NCI-H2227 treated with DMSO at 0.1 percent for 48 hours (cell line): ENCODE data around the gene RETREG2.
A peak's percentile ranks its signal among the peaks of the same experiment; 100 is the strongest.

Experiments used
- DNase-seq: peaks from one replicate; lab custom pipeline; 2025; lab: John Stamatoyannopoulos, UW

RETREG2 gene

DNA sequence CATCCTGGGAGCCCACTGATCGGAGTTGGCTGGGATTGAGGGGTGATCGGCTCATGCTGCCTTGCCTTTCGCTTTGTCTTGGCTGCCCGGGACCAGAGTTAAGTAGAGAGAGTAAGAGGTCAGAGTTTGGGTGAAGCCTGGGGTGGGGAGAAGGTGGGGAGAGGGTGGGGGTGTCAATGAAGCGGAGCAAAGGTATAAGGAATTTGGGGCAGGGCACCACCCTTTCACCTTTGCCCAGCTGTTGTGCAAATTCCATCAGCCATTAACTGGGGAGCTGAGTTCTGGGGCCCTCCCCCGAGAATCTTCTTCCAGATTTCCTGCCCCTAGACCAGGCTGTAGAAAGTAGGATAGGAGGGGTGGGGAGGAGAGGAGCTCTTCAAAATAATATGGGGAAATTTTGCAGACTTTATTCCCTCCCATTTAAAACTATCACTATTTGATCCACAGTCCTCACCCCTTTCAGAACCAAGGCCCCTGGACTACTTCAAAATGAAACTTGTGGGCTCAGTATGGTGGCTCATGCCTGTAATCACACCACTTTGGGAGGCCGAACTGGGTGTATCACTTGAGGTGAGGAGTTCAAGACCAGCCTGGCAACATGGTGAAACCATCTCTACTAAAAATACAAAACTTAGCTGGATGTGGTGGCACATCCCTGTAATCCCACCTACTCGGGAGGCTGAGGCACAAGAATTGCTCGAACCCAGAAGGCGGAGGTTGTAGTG, 8.0 kb upstream of the RETREG2 start, which contains the start of gene SLC23A3:
SLC23A3 (minus strand) TSS at position 100 of the 725 bp plus-strand sequence; CDS start at position 55, 45 bp downstream.
- DNase-seq, result no peak

DNA sequence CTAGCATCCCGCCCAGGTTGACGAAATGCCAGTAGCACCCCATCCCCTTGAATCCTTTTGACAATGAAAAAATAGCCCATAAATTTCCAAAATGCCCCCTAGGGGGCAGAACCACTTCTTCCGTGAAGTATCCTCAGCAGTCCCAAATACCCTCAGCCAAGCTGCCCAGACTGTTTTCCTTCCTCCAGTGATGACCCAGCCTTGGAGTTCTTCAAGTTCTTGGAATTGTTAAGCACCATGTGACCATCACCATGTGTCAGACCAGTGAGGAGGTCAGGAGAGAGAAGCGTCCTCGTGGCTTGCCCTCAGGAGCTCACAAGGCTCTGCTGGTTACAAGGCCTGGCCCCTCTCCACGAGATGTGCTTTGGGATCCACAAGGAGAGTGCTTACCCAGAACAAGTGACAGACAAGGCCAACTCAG, 6.8 kb upstream of the RETREG2 start:
- DNase-seq, result peak; percentile 13

DNA sequence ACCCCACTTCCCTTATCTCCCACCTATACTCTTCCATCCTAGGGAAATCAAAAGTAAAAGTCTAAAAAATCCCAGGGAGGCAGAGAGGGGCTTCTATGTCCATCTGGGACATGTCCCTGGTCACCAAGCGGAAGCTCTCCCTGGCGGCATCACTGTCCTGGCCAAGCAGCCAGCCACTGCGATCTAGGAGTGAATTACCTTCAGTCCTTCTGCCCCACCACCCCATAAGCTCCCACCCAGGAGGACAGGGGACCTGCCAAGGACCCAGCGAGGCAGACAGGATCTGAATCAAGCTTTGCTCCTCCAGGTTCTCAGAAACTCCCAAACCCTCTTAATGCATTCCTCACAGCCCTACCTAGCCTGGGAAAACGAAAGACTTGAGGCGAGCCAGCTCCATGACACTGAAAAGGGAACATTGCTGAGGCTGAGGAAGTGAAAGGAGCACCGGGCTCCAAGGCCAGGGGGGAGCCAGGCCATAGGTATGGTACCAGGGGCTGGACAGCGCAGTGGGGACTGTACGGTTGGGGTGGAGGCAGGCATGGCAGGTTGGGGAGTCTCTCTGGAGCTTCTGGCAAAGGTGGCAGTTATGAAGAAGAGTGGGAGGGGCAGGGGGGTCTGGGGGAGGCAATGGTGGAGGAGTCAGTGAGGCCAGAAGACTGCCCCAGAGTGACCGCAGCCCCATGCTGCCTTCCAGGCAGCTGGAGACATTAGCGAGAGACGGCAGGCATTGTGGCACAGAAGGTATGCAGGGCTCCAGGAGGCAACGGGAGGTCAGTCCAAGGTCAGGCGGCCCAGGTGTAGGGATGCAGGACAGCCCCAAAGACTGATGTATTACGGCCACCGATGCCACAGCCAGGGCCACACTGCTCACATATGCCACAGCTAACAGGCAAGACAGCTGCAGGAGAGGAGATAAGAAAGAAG, 5.6 kb upstream of the RETREG2 start:
- no peak for DNase-seq

DNA sequence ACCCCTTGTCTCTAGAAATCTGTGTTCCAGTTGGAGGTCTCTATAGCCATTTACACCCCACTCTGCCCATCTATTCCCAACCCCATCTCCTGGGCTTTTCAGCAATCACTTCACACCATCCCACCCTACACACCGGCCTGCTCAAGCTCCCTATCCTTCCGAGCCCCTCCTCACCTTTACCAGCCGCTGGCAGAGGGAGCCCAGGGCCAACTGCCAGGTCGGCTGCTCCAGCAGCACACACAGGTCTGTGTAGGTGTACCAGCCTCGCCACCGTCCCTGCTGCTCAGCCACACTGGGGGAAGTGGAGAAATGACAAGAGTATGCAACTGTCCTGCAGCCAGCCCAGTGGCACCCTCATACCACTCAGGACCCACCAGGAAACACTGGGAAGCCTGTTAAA, 4.9 kb upstream of the RETREG2 start:
- no peak for DNase-seq

DNA sequence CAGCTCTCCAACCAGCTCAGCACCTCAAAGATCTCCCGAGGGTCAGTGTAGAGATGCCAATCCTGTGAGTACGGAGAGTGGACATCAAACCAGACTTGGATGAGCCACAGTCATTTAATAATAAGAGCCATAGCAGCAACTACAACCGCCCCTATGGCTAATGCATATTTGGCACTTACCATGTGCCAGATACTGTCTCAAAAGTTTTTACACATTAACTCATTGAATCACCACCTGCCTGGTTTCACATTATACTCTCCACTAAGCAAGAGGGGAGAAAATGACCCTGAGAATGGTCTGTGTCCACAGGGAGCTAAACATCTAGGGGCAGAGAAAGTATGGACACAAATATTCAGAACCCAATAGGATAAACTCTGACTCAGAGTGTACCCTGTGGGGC, 3.9 kb upstream of the RETREG2 start:
- no peak for DNase-seq

DNA sequence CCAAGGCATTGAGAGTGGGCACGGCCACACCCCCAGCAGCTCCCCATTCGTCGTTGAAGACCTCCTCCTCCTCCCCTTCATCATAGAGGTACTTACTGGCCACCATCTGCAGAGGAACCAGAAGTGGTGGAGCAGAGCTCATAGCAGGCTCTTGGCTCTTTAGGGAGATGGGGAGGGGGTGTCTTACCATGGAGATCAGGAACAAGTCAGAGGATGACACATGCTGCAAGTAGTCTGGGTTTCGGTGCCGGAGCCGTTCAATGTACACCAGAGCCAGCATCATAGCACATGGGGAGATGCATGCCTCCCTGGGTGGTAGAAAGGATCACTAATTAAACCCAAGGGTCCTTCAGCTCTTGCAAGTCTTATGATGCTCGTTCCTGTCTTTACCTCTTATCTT, 3.3 kb upstream of the RETREG2 start:
- DNase-seq, result no peak

DNA sequence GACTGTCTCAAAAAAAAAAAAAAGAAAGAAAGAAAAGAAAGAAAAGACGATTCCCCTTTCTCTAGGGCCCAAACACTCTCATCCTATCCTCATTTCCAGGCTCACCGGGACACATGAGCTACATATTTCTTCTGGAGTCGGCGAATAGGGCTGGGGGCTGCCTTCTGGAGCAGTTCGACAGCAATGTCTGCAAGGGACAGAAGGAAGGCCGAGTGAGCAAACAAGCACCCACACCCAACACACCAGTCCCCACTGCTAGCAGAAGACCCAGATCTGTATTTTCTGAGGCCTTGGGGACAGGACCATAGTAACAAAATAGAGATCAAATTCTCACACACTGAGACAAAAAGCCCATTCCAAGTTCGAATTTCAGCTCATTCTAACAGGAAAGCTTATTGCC, 2.6 kb upstream of the RETREG2 start:
- no peak for DNase-seq

DNA sequence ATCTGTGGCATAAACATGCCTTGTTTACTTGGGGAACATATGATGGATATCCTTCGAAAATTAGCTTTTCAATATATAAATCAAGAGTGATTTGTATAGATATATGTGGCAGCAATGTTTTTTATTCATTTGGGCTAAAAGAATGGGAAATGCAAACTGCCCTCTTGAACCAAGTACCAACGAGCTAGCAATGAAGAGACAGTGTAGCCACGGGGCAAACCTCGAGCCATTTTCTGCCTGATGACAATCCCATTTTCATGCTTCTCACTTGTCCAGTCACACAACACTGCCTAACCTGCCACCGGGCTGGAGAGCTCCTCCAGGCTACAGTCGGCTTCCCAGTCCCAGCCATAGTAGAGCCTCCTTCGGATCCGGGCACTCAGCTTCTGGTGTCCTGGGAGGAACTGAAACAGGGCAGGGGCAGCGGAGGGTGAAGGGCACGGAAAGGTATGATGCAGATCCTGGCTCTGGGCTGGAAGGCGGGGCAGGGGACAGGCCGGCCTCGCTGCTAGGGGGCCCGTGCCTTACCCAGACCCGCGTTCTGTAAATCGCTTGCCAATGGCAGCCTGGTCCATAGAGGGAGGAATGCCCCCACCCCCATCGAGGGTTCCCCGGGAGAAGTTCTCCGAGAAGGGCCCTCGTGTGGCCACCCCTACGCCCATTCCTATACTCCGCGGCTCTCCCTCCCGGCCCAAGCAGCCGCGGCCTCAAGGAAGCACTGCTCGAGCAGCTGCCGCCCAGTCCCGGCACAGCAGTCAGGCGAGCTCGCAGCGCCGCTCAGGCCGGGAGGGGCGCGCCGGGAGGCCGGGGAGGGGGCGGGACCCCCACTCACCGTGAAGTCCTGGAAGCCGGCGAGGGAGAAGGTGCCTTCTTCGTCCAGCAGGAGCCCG, 1.9 kb upstream of the RETREG2 start:
- DNase-seq, result no peak

DNA sequence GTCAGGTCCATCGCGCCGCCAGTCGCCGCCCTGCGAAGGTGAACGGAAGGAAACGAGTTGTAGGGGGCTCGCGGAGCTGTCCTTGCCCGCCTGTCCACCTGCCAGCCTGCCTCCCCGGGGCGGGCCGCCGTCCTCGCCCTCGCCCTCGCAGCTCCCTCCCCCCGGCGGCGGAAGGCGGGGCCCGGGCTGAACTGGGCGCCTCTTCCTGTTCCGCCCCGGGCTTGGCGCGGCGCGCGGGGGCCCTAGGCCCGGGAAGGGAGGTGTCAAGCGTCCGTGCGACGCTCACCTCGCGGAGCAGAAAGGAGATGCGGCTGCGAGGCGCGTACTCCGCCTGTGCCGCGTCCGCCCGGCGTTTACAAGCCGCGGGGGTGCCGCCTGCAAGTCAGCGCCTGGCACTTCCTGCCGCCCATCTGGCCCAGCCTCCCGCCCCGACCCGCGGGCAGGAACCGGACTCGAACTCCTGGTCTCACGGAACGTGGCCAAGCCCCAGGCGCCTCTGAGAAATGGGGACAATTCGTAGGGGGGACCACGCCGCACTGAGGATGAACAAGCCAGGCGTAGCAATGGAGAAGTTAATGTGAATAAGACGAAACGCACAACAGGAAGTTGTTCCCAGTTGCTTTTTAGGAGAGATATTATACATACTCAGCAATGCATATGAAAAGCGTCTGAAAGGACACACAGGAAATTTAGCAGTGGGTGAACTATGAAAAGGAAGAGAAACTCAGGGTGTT, 1.1 kb upstream of the RETREG2 start, which contains the start of gene CNPPD1:
CNPPD1 (minus strand) TSS at position 108 of the 734 bp plus-strand sequence; CDS start at position 11, 97 bp downstream.
- peak; percentile 77 for DNase-seq

DNA sequence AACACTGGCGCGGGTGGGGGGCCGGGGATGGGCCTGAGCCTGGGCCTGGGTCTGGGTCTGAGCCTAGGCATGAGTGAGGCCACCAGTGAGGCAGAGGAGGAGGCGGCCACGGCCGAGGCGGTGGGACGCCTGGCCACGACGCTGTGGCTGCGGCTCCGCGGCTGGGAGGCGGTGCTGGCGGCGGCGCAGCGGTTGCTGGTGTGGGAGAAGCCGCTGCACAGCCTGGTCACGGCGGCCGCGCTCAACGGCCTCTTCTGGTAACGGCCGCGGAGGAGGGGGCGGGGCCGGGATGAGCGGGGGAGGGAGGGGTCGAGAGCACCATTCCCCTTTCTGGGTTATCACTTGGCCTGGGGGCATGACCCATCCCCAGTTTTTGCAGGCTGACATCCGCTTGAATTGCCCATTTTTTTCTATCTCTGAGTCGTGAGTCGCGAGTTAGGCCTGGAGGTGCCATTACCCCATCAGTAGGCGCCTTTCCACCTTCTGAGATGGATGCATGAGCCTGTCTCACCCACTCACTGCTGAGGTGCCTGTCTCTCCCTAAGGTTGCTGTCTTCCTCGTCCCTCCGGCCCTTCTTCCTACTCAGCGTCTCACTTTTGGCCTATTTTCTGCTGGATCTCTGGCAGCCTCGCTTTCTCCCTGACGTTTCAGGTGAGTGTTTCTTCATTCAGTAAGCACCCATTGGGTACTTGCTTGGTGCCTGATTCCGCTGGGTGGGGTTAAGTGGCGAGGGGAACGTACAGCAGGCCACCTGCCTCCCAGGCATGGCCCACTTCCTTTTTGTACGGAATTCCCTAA, 501 bp downstream of the RETREG2 start:
- DNase-seq, result peak; percentile 31

DNA sequence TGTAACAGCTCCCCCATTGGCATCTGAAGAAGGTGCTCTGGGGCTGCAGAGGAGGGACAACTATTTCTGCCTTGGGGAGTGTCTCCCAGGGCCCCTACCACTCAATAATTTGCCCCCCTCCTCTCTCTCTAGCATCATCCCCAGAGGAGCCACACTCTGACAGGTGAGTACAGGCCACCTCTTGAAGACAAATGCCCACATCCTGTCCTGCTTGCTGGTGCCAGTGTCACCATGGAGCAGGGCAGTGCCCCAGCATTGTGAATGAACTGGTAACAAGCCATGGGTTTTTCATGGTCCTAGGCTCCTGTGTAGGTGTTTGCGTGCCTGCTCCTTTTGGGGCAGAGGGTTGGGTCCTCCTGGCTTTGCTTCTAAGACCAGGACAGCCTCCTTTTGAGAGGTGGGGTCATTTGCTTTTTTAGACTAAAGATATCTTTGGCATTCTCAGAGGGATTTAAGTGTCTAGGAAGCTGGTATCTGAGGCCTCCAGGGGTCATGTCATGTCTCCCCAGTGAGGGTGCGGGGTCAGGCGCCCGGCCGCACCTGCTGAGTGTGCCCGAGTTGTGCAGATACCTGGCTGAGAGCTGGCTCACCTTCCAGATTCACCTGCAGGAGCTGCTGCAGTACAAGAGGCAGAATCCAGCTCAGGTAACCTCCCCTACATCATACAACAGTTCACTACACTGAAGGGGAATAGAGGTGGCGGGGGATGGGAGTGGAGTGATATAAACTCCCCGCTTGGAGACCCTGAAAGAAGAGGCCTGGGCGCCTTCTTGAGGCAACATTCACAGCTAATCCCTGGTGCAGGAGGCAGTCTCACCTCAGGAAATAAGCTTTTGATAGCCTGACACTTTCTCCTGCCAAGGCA, 1.8 kb downstream of the RETREG2 start:
- DNase-seq, result no peak

DNA sequence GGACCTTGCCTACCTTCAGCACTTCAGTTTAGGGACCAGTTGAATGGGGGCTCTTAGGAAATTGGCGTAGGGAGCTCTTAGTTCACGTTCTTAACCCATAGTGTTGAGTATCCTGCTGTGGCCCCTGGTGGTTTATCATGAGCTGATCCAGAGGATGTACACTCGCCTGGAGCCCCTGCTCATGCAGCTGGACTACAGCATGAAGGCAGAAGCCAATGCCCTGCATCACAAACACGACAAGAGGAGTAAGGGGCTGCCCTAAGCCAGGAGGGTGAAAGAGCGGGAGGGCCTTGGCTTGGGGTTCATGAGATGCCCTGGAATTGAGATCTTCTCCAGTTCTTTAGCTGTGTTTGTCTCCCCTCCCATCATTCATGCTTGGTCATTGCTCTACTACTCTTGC, 2.9 kb downstream of the RETREG2 start:
- DNase-seq, result no peak

DNA sequence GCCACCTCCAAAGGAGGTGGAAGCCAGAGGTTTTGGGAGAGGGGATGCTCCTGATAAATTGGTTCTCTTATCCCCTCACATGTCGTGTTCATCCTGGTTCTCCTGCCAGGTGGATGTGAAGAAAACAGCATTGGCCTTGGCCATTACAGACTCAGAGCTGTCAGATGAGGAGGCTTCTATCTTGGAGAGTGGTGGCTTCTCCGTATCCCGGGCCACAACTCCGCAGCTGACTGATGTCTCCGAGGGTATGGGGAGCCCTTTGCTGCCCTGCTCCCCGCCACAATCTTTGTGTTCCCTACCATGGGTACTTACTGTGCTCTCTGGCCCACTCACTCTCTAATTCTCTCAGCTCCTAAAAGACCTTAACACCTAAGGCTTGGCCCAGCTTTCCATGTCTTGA, 3.5 kb downstream of the RETREG2 start:
- no peak for DNase-seq

DNA sequence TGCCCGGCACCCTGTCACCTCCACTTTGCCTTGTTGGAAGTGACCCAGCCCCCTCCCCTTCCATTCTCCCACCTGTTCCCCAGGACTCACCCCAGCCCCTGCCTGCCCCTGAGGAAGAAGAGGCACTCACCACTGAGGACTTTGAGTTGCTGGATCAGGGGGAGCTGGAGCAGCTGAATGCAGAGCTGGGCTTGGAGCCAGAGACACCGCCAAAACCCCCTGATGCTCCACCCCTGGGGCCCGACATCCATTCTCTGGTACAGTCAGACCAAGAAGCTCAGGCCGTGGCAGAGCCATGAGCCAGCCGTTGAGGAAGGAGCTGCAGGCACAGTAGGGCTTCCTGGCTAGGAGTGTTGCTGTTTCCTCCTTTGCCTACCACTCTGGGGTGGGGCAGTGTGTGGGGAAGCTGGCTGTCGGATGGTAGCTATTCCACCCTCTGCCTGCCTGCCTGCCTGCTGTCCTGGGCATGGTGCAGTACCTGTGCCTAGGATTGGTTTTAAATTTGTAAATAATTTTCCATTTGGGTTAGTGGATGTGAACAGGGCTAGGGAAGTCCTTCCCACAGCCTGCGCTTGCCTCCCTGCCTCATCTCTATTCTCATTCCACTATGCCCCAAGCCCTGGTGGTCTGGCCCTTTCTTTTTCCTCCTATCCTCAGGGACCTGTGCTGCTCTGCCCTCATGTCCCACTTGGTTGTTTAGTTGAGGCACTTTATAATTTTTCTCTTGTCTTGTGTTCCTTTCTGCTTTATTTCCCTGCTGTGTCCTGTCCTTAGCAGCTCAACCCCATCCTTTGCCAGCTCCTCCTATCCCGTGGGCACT, 4.5 kb downstream of the RETREG2 start:
- no peak for DNase-seq

DNA sequence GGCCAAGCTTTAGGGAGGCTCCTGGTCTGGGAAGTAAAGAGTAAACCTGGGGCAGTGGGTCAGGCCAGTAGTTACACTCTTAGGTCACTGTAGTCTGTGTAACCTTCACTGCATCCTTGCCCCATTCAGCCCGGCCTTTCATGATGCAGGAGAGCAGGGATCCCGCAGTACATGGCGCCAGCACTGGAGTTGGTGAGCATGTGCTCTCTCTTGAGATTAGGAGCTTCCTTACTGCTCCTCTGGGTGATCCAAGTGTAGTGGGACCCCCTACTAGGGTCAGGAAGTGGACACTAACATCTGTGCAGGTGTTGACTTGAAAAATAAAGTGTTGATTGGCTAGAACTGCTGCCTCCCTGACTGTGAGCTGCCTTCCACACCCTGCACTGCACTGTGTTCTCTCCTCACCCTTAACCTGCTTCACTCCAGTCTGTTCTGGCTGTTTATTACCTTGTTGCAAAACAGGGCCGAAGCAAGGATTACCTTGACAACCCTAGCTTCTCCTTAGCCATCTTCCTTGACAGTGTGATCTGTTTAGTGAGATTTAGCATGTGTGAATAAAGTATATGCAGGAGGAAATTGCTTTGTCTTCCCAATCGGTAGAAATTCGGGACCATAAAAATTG, 5.2 kb downstream of the RETREG2 start:
- no peak for DNase-seq

DNA sequence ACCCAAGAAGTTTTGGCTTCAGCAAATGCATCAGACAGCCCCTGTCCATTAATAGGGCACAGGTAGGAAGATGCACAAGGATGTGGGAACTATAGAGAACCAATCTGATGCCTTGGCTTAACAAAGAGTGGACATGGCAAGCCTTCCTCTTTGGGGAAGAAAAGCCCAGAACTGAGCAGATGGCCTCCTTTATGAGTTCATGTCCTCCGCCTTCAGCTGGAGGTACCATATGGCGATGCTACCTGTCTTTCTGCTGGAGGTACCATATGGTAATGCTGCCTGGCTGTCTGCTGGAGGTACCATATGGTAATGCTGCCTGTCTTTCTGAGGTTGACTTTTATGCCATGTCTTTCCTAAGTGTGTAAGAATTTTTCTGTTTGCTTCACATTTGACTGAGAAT, 6.0 kb downstream of the RETREG2 start:
- DNase-seq, result no peak

DNA sequence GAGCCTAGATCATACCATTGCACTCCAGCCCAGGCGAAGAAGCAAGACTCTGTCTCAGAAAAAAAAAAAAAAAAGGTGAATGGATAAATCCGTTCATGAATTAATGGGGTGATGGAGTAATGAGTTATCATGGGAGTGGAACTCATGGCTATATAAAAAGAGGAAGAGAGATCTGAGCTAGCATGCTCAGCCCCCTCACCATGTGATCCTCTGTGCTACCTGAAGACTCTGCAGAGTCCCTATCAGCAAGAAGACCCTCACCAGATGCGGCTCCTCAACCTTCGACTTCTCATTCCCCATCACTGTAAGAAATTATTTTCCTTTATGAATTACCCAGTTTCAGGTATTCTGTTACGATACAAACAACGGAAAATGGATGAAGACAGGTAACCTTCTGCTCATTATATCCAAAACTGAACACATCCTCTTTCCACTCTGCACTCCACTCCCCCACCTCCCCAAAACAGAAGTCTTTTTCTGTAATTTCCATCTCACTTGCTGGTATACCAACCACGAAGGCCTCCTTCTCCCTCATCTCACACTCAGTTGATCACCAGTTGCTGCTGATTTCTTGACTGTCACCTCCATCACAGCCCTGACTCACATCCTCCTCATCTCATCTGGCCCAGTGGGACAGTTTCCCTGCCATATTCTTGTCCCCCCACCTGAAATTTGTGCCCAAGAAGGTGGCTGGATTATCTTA, 8.8 kb downstream of the RETREG2 start:
- DNase-seq, result no peak
